GM12892 (cell line): Measurements from ENCODE around the gene TYW1B.
"Not testable (repeated sequence)": the region's sequence is repeated elsewhere in the genome, so short reads cannot be mapped to it uniquely, and the experiment has no call there.

Experiments used
- POLR2A ChIP-seq: IDR thresholded peaks from 2 replicates; pipeline ENCODE4 v1.6.1; 2011; ENCODE audit warnings: low read depth, low read length, control low read depth
- POLR2AphosphoS5 ChIP-seq: IDR thresholded peaks from 2 replicates; pipeline ENCODE4 v1.6.1; 2011; ENCODE audit warnings: low read depth, low read length, control low read depth

- TF ChIP-seq POLR2A, POLR2AphosphoS5: not testable (repeated sequence)
These were observed 21.1 kb downstream of the TYW1B start for GRCh38 chr7:72806851-72807250.
